ENCODE results near the gene DPYD. TPM values are rescaled to one million over a fixed set of nuclear protein-coding genes. Genes with fewer than 3 reads are reported as not detected.
A peak's percentile ranks its signal among the peaks of the same experiment; 100 is the strongest.

DPYD gene
- total RNA-seq, 2 donors from 2014 or later = 11.1 to 11.5 TPM

GRCh38 chr1:97636941-97637340, 283.9 kb downstream of the DPYD start:
- no peak overlapping the region for H3K4me3 Mint-ChIP-seq
- peaks cover 6% of the 10 kb centered on the region for H3K36me3 Mint-ChIP-seq (ENCODE audit: low read depth)
- H3K27me3 Mint-ChIP-seq = no peaks in the 10 kb centered on the region
- H3K9me3 Mint-ChIP-seq = no peaks in the 10 kb centered on the region
- H3K4me1 Mint-ChIP-seq = no peaks in the 10 kb centered on the region
- no peak for ATAC-seq (replicated peaks)
- H3K27ac Mint-ChIP-seq = no peak overlapping the region

- Mint-ChIP-seq H3K27me3 (no peaks in the 10 kb centered on the region), H3K36me3 (ENCODE audit: low read depth) (peaks cover 6% of the 10 kb centered on the region), H3K9me3 (no peaks in the 10 kb centered on the region), H3K4me1 (no peaks in the 10 kb centered on the region), H3K27ac (no peak overlapping the region), H3K4me3 (no peak overlapping the region)
- ATAC-seq (replicated peaks) = no peak
These were observed 286.1 kb downstream of the DPYD start for GRCh38 chr1:97634758-97635157.

- no peaks in the 10 kb centered on the region for H3K4me1 Mint-ChIP-seq
- ATAC-seq (replicated peaks) = no peak
- peaks cover 6% of the 10 kb centered on the region for H3K36me3 Mint-ChIP-seq (ENCODE audit: low read depth)
- no peaks in the 10 kb centered on the region for H3K9me3 Mint-ChIP-seq
- H3K4me3 Mint-ChIP-seq = no peak overlapping the region
- no peaks in the 10 kb centered on the region for H3K27me3 Mint-ChIP-seq
- no peak overlapping the region for H3K27ac Mint-ChIP-seq
These were observed 288.1 kb downstream of the DPYD start for GRCh38 chr1:97632776-97633175.

GRCh38 chr1:97632075-97632474, 288.8 kb downstream of the DPYD start:
- Mint-ChIP-seq H3K27me3 (no peaks in the 10 kb centered on the region), H3K36me3 (ENCODE audit: low read depth) (peaks cover under 1% of the 10 kb centered on the region), H3K27ac (no peak overlapping the region), H3K4me3 (no peak overlapping the region), H3K4me1 (no peaks in the 10 kb centered on the region), H3K9me3 (no peaks in the 10 kb centered on the region)
- no peak for ATAC-seq (replicated peaks)

- H3K9me3 Mint-ChIP-seq = no peaks in the 10 kb centered on the region
- H3K36me3 Mint-ChIP-seq (ENCODE audit: low read depth) = peaks cover 6% of the 10 kb centered on the region
- no peaks in the 10 kb centered on the region for H3K27me3 Mint-ChIP-seq
- no peak for ATAC-seq (replicated peaks)
- H3K4me1 Mint-ChIP-seq = no peaks in the 10 kb centered on the region
- H3K27ac Mint-ChIP-seq = no peak overlapping the region
- H3K4me3 Mint-ChIP-seq = no peak overlapping the region
These were observed 289.9 kb downstream of the DPYD start for GRCh38 chr1:97630948-97631347.

- no peak overlapping the region for H3K27ac Mint-ChIP-seq
- no peak overlapping the region for H3K4me3 Mint-ChIP-seq
- H3K4me1 Mint-ChIP-seq = no peaks in the 10 kb centered on the region
- peaks cover 6% of the 10 kb centered on the region for H3K36me3 Mint-ChIP-seq (ENCODE audit: low read depth)
- H3K9me3 Mint-ChIP-seq = no peaks in the 10 kb centered on the region
- H3K27me3 Mint-ChIP-seq = no peaks in the 10 kb centered on the region
- no peak for ATAC-seq (replicated peaks)
These were observed 290.6 kb downstream of the DPYD start for GRCh38 chr1:97630281-97630680.

- Mint-ChIP-seq H3K4me3 (no peak overlapping the region), H3K27ac (no peak overlapping the region), H3K4me1 (no peaks in the 10 kb centered on the region), H3K27me3 (no peaks in the 10 kb centered on the region), H3K9me3 (no peaks in the 10 kb centered on the region), H3K36me3 (ENCODE audit: low read depth) (peaks cover 6% of the 10 kb centered on the region)
- no peak for ATAC-seq (replicated peaks)
These were observed 297.6 kb downstream of the DPYD start for GRCh38 chr1:97623220-97623619.

GRCh38 chr1:97621955-97622354, 298.9 kb downstream of the DPYD start:
- Mint-ChIP-seq H3K27ac (no peak overlapping the region), H3K9me3 (no peaks in the 10 kb centered on the region), H3K36me3 (ENCODE audit: low read depth) (peaks cover 6% of the 10 kb centered on the region), H3K4me3 (no peak overlapping the region), H3K4me1 (no peaks in the 10 kb centered on the region), H3K27me3 (no peaks in the 10 kb centered on the region)
- ATAC-seq (replicated peaks) = no peak

GRCh38 chr1:97619706-97620105, 301.1 kb downstream of the DPYD start:
- Mint-ChIP-seq H3K9me3 (no peaks in the 10 kb centered on the region), H3K36me3 (ENCODE audit: low read depth) (no peaks in the 10 kb centered on the region), H3K27ac (no peak overlapping the region), H3K27me3 (no peaks in the 10 kb centered on the region), H3K4me3 (no peak overlapping the region), H3K4me1 (no peaks in the 10 kb centered on the region)
- no peak for ATAC-seq (replicated peaks)

- ATAC-seq (replicated peaks) = no peak
- Mint-ChIP-seq H3K27me3 (no peaks in the 10 kb centered on the region), H3K4me1 (no peaks in the 10 kb centered on the region), H3K4me3 (no peak overlapping the region), H3K9me3 (no peaks in the 10 kb centered on the region), H3K36me3 (ENCODE audit: low read depth) (no peaks in the 10 kb centered on the region), H3K27ac (no peak overlapping the region)
These were observed 310.1 kb downstream of the DPYD start for GRCh38 chr1:97610748-97611147.

- H3K4me3 Mint-ChIP-seq = no peak overlapping the region
- ATAC-seq (replicated peaks) = no peak
- no peaks in the 10 kb centered on the region for H3K4me1 Mint-ChIP-seq
- H3K9me3 Mint-ChIP-seq = no peaks in the 10 kb centered on the region
- no peaks in the 10 kb centered on the region for H3K27me3 Mint-ChIP-seq
- no peak overlapping the region for H3K27ac Mint-ChIP-seq
- H3K36me3 Mint-ChIP-seq (ENCODE audit: low read depth) = no peaks in the 10 kb centered on the region
These were observed 310.7 kb downstream of the DPYD start for GRCh38 chr1:97610102-97610501.

- ATAC-seq (replicated peaks) = no peak
- H3K4me1 Mint-ChIP-seq = no peaks in the 10 kb centered on the region
- no peaks in the 10 kb centered on the region for H3K36me3 Mint-ChIP-seq (ENCODE audit: low read depth)
- no peaks in the 10 kb centered on the region for H3K9me3 Mint-ChIP-seq
- no peaks in the 10 kb centered on the region for H3K27me3 Mint-ChIP-seq
- no peak overlapping the region for H3K27ac Mint-ChIP-seq
- no peak overlapping the region for H3K4me3 Mint-ChIP-seq
These were observed 312.6 kb downstream of the DPYD start for GRCh38 chr1:97608272-97608671.

GRCh38 chr1:97603776-97604175, 317.1 kb downstream of the DPYD start:
- Mint-ChIP-seq H3K27me3 (no peaks in the 10 kb centered on the region), H3K4me1 (no peaks in the 10 kb centered on the region), H3K27ac (no peak overlapping the region), H3K4me3 (no peak overlapping the region), H3K9me3 (no peaks in the 10 kb centered on the region), H3K36me3 (ENCODE audit: low read depth) (no peaks in the 10 kb centered on the region)
- ATAC-seq (replicated peaks) = no peak

- Mint-ChIP-seq H3K36me3 (ENCODE audit: low read depth) (no peaks in the 10 kb centered on the region), H3K27ac (no peak overlapping the region), H3K27me3 (no peaks in the 10 kb centered on the region), H3K4me1 (no peaks in the 10 kb centered on the region), H3K4me3 (no peak overlapping the region), H3K9me3 (no peaks in the 10 kb centered on the region)
- no peak for ATAC-seq (replicated peaks)
These were observed 317.6 kb downstream of the DPYD start for GRCh38 chr1:97603218-97603617.

GRCh38 chr1:97599447-97599846, 321.4 kb downstream of the DPYD start:
- Mint-ChIP-seq H3K36me3 (ENCODE audit: low read depth) (peaks cover 3% of the 10 kb centered on the region), H3K4me3 (no peak overlapping the region), H3K27ac (no peak overlapping the region), H3K4me1 (no peaks in the 10 kb centered on the region), H3K27me3 (no peaks in the 10 kb centered on the region), H3K9me3 (no peaks in the 10 kb centered on the region)
- ATAC-seq (replicated peaks) = peak; percentile 86

GRCh38 chr1:97593192-97593591, 327.6 kb downstream of the DPYD start:
- H3K9me3 Mint-ChIP-seq = peaks cover 3% of the 10 kb centered on the region
- no peak for ATAC-seq (replicated peaks)
- no peaks in the 10 kb centered on the region for H3K4me1 Mint-ChIP-seq
- no peak overlapping the region for H3K4me3 Mint-ChIP-seq
- no peak overlapping the region for H3K27ac Mint-ChIP-seq
- peaks cover 55% of the 10 kb centered on the region for H3K36me3 Mint-ChIP-seq (ENCODE audit: low read depth)
- no peaks in the 10 kb centered on the region for H3K27me3 Mint-ChIP-seq
